ENCODE results near the gene CPXM2. TPM values are rescaled to one million over a fixed set of nuclear protein-coding genes. Genes with fewer than 3 reads are reported as not detected.

The CPXM2 gene
- total and polyA plus RNA-seq, 9 of the 15 experiments (the other 6 are each of a cell fraction or from before 2014, with no cell fraction given) = not detected

DNA sequence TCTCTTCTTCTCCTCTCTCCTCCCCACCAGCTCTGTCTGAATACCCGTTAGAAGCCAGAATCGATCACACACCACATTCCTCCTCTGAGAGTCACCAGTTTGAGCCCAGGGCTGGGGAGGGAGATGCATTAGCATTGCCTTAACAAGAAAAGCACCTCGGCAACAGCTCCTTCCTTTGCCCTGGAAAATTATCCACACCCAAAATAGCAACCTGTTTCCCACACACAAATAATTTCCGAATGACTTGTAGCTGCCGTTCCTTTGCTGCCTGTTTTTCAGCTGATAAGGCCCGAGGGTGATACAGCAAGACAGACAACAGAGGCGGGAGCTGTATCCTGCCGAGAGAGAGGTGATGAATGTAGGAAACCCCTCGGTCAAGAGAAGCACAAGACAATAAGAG is 91.3 kb downstream of the CPXM2 start (continued):
- no peak for TF ChIP-seq KDM1A (IDR thresholded peaks at IDR 0.05)
- TF ChIP-seq, protein P1, sequence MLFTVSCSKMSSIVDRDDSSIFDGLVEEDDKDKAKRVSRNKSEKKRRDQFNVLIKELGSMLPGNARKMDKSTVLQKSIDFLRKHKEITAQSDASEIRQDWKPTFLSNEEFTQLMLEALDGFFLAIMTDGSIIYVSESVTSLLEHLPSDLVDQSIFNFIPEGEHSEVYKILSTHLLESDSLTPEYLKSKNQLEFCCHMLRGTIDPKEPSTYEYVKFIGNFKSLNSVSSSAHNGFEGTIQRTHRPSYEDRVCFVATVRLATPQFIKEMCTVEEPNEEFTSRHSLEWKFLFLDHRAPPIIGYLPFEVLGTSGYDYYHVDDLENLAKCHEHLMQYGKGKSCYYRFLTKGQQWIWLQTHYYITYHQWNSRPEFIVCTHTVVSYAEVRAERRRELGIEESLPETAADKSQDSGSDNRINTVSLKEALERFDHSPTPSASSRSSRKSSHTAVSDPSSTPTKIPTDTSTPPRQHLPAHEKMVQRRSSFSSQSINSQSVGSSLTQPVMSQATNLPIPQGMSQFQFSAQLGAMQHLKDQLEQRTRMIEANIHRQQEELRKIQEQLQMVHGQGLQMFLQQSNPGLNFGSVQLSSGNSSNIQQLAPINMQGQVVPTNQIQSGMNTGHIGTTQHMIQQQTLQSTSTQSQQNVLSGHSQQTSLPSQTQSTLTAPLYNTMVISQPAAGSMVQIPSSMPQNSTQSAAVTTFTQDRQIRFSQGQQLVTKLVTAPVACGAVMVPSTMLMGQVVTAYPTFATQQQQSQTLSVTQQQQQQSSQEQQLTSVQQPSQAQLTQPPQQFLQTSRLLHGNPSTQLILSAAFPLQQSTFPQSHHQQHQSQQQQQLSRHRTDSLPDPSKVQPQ (CRISPR knock-in tag; IDR thresholded peaks at IDR 0.05; ENCODE audit: borderline replicate concordance) = no peak
- no peak for TF ChIP-seq ZNF24 (IDR thresholded peaks at IDR 0.05)
- no peak for TF ChIP-seq NFE2L1 (tag; IDR thresholded peaks at IDR 0.05; ENCODE audit: borderline replicate concordance, low read depth)
- no peak for TF ChIP-seq THRAP3 (IDR thresholded peaks at IDR 0.05; ENCODE audit: borderline replicate concordance)
- TF ChIP-seq DMBX1 (CRISPR knock-in tag; IDR thresholded peaks at IDR 0.05; ENCODE audit: borderline replicate concordance) = no peak
- TF ChIP-seq KLF1 (tag; IDR thresholded peaks at IDR 0.05) = no peak
- peak; percentile 64; the same call in 1 of the 2 replicates for TF ChIP-seq MEF2A (IDR thresholded peaks at IDR 0.05; ENCODE audit: control insufficient read depth, low read depth, low read length)
- peak; percentile 45; the same call in 1 of the 2 replicates for TF ChIP-seq TAL1 (IDR thresholded peaks at IDR 0.05)
- no peak for TF ChIP-seq PYGO2 (tag; IDR thresholded peaks at IDR 0.05)
- no peak for TF ChIP-seq SMARCA5 (IDR thresholded peaks at IDR 0.05)
- no peak for TF ChIP-seq PHF8 (IDR thresholded peaks at IDR 0.05; ENCODE audit: borderline replicate concordance, low read length)
- no peak for TF ChIP-seq PRMT5 (CRISPR knock-in tag; IDR thresholded peaks at IDR 0.05)
- TF ChIP-seq TCF3 (CRISPR knock-in tag; IDR thresholded peaks at IDR 0.05) = peak; percentile 38; the same call in 1 of the 2 replicates
- TF ChIP-seq, protein P2, sequence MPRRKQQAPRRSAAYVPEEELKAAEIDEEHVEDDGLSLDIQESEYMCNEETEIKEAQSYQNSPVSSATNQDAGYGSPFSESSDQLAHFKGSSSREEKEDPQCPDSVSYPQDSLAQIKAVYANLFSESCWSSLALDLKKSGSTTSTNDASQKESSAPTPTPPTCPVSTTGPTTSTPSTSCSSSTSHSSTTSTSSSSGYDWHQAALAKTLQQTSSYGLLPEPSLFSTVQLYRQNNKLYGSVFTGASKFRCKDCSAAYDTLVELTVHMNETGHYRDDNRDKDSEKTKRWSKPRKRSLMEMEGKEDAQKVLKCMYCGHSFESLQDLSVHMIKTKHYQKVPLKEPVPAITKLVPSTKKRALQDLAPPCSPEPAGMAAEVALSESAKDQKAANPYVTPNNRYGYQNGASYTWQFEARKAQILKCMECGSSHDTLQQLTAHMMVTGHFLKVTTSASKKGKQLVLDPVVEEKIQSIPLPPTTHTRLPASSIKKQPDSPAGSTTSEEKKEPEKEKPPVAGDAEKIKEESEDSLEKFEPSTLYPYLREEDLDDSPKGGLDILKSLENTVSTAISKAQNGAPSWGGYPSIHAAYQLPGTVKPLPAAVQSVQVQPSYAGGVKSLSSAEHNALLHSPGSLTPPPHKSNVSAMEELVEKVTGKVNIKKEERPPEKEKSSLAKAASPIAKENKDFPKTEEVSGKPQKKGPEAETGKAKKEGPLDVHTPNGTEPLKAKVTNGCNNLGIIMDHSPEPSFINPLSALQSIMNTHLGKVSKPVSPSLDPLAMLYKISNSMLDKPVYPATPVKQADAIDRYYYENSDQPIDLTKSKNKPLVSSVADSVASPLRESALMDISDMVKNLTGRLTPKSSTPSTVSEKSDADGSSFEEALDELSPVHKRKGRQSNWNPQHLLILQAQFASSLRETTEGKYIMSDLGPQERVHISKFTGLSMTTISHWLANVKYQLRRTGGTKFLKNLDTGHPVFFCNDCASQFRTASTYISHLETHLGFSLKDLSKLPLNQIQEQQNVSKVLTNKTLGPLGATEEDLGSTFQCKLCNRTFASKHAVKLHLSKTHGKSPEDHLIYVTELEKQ (CRISPR knock-in tag; IDR thresholded peaks at IDR 0.05) = no peak
- TF ChIP-seq, protein P3, sequence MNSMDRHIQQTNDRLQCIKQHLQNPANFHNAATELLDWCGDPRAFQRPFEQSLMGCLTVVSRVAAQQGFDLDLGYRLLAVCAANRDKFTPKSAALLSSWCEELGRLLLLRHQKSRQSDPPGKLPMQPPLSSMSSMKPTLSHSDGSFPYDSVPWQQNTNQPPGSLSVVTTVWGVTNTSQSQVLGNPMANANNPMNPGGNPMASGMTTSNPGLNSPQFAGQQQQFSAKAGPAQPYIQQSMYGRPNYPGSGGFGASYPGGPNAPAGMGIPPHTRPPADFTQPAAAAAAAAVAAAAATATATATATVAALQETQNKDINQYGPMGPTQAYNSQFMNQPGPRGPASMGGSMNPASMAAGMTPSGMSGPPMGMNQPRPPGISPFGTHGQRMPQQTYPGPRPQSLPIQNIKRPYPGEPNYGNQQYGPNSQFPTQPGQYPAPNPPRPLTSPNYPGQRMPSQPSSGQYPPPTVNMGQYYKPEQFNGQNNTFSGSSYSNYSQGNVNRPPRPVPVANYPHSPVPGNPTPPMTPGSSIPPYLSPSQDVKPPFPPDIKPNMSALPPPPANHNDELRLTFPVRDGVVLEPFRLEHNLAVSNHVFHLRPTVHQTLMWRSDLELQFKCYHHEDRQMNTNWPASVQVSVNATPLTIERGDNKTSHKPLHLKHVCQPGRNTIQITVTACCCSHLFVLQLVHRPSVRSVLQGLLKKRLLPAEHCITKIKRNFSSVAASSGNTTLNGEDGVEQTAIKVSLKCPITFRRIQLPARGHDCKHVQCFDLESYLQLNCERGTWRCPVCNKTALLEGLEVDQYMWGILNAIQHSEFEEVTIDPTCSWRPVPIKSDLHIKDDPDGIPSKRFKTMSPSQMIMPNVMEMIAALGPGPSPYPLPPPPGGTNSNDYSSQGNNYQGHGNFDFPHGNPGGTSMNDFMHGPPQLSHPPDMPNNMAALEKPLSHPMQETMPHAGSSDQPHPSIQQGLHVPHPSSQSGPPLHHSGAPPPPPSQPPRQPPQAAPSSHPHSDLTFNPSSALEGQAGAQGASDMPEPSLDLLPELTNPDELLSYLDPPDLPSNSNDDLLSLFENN (IDR thresholded peaks at IDR 0.05; ENCODE audit: low read depth in 2 of 2, low read length in 2 of 2) = no peak
- TF ChIP-seq TEAD4 (IDR thresholded peaks at IDR 0.05; ENCODE audit: low read length) = peak; percentile 27; the same call in 1 of the 2 replicates
- TF ChIP-seq TEAD4 (CRISPR knock-in tag; IDR thresholded peaks at IDR 0.05; ENCODE audit: borderline replicate concordance) = no peak
- no peak for TF ChIP-seq SRSF9 (IDR thresholded peaks at IDR 0.05; ENCODE audit: borderline replicate concordance, low read depth, low read length)
- TF ChIP-seq ZNF444 (CRISPR knock-in tag; IDR thresholded peaks at IDR 0.05) = no peak
- TF ChIP-seq DPF2 (IDR thresholded peaks at IDR 0.05) = peak; percentile 70

Data from K562 (cell line).